Measurements from ENCODE around the gene SNTB2. TPM values are rescaled to one million over a fixed set of nuclear protein-coding genes. Genes with fewer than 3 reads are reported as not detected.

SNTB2 gene
- total RNA-seq, 1 experiment from 2014 or later, result 30.3 TPM

DNA sequence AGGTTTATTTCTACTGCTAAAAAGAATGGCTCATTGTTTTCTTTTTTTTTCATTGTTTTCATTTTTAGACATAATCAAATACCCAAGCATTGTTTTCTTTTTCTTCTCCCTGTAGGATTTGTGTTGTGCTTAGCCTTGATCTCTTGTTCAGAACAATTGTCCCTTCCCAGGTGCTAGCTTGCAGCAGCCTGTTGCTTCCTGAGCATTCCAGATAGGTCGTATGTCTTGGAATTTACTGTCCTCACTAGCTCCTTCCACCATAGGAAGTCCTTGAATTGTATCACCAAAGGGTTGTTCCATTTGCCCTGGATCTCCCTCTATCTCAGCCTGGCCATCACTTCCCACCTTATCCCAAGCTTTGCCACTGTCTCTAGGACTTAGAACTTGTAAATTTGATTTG is 114.2 kb downstream of the SNTB2 start:
- no peak overlapping the region for H2AFZ ChIP-seq
- H3K27ac ChIP-seq, result no peak overlapping the region
- CTCF ChIA-PET, result no interaction called here
- no peaks in the 10 kb centered on the region; the same call in 1 of the 2 replicates for H3F3A ChIP-seq (ENCODE audit: insufficient read depth, low read depth)
- TF ChIP-seq EZH2 (IDR thresholded peaks at IDR 0.05; ENCODE audit: low read depth), result no peak
- TF ChIP-seq, protein P1, sequence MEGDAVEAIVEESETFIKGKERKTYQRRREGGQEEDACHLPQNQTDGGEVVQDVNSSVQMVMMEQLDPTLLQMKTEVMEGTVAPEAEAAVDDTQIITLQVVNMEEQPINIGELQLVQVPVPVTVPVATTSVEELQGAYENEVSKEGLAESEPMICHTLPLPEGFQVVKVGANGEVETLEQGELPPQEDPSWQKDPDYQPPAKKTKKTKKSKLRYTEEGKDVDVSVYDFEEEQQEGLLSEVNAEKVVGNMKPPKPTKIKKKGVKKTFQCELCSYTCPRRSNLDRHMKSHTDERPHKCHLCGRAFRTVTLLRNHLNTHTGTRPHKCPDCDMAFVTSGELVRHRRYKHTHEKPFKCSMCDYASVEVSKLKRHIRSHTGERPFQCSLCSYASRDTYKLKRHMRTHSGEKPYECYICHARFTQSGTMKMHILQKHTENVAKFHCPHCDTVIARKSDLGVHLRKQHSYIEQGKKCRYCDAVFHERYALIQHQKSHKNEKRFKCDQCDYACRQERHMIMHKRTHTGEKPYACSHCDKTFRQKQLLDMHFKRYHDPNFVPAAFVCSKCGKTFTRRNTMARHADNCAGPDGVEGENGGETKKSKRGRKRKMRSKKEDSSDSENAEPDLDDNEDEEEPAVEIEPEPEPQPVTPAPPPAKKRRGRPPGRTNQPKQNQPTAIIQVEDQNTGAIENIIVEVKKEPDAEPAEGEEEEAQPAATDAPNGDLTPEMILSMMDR (conservative IDR thresholded peaks at IDR 0.05), result no peak
- no peaks in the 10 kb centered on the region for H3K27me3 ChIP-seq (ENCODE audit: insufficient read depth, low read depth)
- H3K9me3 ChIP-seq (ENCODE audit: insufficient read depth, low read depth), result no peaks in the 10 kb centered on the region
- H4K20me1 ChIP-seq (ENCODE audit: insufficient read depth), result no peaks in the 10 kb centered on the region
- H3K4me1 ChIP-seq (replicated peaks; ENCODE audit: insufficient read depth), result no peaks in the 10 kb centered on the region
- H3K79me2 ChIP-seq (ENCODE audit: low read depth), result no peaks in the 10 kb centered on the region
- no peak for DNase-seq
- no peaks in the 10 kb centered on the region for H3K9me2 ChIP-seq (ENCODE audit: insufficient read depth)
- H3K36me3 ChIP-seq (ENCODE audit: low read depth), result no peaks in the 10 kb centered on the region
- no peak overlapping the region for H3K4me3 ChIP-seq
- no TSS peak for BruUV-seq (replicated peaks)
- H3K4me2 ChIP-seq, result no peak overlapping the region
- POLR2A ChIA-PET (ENCODE audit: unreplicated experiment), result no interaction called here
- intact Hi-C loops (cut with micrococcal nuclease; ENCODE audit: unreplicated experiment), result no loop called here

DNA sequence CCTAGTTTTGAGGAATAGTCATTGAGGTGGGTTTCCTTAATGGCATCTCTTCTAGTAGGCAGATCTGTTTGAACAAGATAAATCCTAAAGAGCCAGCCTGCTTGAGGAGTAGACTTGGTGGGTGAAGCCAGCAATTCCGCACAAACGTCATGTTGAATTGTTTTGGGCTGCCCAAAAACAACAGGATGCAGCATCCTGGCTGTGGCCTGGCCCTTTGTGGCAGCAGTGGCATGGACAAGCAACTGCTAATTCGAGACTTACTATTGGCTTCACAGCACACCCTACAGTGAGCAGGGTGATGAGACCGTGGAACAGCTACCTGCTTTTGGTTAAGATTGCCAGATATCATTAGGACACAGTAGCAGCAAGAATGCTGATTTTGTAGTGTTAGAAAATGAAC is 114.9 kb downstream of the SNTB2 start:
- Histone ChIP-seq H3K27ac (no peak overlapping the region), H3K36me3 (ENCODE audit: low read depth) (no peaks in the 10 kb centered on the region), H3K79me2 (ENCODE audit: low read depth) (no peaks in the 10 kb centered on the region), H3K4me3 (no peak overlapping the region), H3F3A (ENCODE audit: insufficient read depth, low read depth) (peaks cover 6% of the 10 kb centered on the region; the same call in 1 of the 2 replicates), H2AFZ (no peak overlapping the region), H4K20me1 (ENCODE audit: insufficient read depth) (no peaks in the 10 kb centered on the region), H3K27me3 (ENCODE audit: insufficient read depth, low read depth) (no peaks in the 10 kb centered on the region), H3K9me2 (ENCODE audit: insufficient read depth) (no peaks in the 10 kb centered on the region), H3K9me3 (ENCODE audit: insufficient read depth, low read depth) (no peaks in the 10 kb centered on the region), H3K4me1 (replicated peaks; ENCODE audit: insufficient read depth) (no peaks in the 10 kb centered on the region), H3K4me2 (no peak overlapping the region)
- ChIA-PET CTCF (no interaction called here), POLR2A (ENCODE audit: unreplicated experiment) (no interaction called here)
- BruUV-seq (replicated peaks), result no TSS peak
- intact Hi-C loops (cut with micrococcal nuclease; ENCODE audit: unreplicated experiment), result no loop called here
- TF ChIP-seq, protein P1 (conservative IDR thresholded peaks at IDR 0.05), result no peak
- DNase-seq, result no peak

DNA sequence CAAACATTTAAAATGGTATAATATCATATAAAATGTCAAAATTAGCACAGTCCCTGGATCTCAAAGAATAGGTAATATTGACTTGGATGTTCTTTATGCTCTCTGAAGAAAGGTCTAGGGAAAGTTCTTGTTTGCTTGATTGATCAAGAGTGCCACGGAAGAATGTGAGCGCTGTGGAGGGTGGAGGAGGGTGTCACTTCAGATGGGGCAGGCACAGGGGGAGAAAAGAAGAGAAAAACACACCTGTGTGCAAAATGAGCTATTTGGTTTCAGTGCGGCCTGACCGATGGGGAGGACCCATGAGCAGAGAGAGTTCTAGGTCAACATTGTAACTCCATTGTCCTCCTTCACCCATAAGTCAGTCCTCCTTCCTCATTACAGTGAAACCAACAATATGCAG is 115.3 kb downstream of the SNTB2 start:
- TF ChIP-seq EZH2 (IDR thresholded peaks at IDR 0.05; ENCODE audit: low read depth), result no peak
- TF ChIP-seq, protein P1 (conservative IDR thresholded peaks at IDR 0.05), result no peak
- H2AFZ ChIP-seq, result no peak overlapping the region
- no peak overlapping the region for H3K4me3 ChIP-seq
- H3K36me3 ChIP-seq (ENCODE audit: low read depth), result no peaks in the 10 kb centered on the region
- intact Hi-C loops (cut with micrococcal nuclease; ENCODE audit: unreplicated experiment), result no loop called here
- ChIA-PET CTCF (interaction anchor here (0.6 kb wide), 2 partner anchors 192 to 416 kb away, joined by 3 to 5 read pairs; no protein-coding TSS in a partner anchor), POLR2A (ENCODE audit: unreplicated experiment) (no interaction called here)
- no peak for DNase-seq
- H3K4me2 ChIP-seq, result no peak overlapping the region
- H3K4me1 ChIP-seq (replicated peaks; ENCODE audit: insufficient read depth), result no peaks in the 10 kb centered on the region
- no peaks in the 10 kb centered on the region for H3K9me3 ChIP-seq (ENCODE audit: insufficient read depth, low read depth)
- no peaks in the 10 kb centered on the region for H4K20me1 ChIP-seq (ENCODE audit: insufficient read depth)
- no peaks in the 10 kb centered on the region for H3K9me2 ChIP-seq (ENCODE audit: insufficient read depth)
- H3K79me2 ChIP-seq (ENCODE audit: low read depth), result no peaks in the 10 kb centered on the region
- BruUV-seq (replicated peaks), result no TSS peak
- H3K27ac ChIP-seq, result no peak overlapping the region
- peaks cover 8% of the 10 kb centered on the region; the same call in 1 of the 2 replicates for H3F3A ChIP-seq (ENCODE audit: insufficient read depth, low read depth)
- no peaks in the 10 kb centered on the region for H3K27me3 ChIP-seq (ENCODE audit: insufficient read depth, low read depth)

Measured in PC-9 (cell line).